ENCODE data around the gene TC2N. TPM values are rescaled to one million over a fixed set of nuclear protein-coding genes. Genes with fewer than 3 reads are reported as not detected.
"Not testable (repeated sequence)": the region's sequence is repeated elsewhere in the genome, so short reads cannot be mapped to it uniquely, and the experiment has no call there.

The TC2N gene
- polyA plus RNA-seq (ENCODE audit: insufficient read length in 4 of 4): 10 to 100 TPM; 12.0 to 19.8 (median 13.6) TPM

DNA sequence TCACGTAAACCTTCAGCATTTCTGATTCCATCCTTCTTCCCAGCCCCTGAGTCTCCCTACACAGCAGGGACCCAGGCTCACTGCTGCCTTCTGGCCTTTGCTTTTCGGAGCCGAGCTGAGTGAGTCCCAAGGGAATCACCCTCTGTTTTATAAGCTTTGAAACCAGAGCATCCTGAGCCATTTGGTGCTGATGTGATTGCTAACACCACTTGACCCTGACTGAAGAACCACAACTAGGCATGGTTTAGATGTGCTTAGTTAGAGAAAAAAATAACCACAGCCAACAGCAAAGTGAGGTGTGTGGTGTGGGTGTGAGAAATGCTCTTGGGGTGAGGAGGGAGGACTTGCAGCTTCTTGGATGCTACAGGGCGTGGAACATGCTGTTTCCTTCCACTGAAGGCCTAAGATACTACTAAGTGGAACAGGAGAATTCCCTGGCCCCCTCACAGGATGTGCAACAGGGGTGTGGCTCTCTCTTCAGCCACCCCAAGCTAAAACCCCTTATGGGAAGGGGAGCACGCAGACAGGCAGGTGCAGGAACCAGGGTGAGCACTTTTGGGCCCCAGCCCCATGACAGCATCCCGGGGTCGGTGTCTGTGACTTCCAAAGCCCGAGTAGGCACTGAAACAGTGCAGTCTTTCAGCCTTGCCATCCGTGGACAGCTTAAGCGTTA lies at the start of gene TC2N:
Gene TC2N (minus strand): TSS at position 221 of the 673 bp plus-strand sequence. CDS start 53,767 bp downstream, outside the sequence.
- DNase-seq (ENCODE audit: low read depth in 4 of 4, low spot score in 3 of 4): no peak

GRCh38 chr14:91912035-91912434 lies 44.7 kb upstream of the TC2N start:
- no peak for DNase-seq (ENCODE audit: low read depth in 4 of 4, low spot score in 3 of 4)

DNA sequence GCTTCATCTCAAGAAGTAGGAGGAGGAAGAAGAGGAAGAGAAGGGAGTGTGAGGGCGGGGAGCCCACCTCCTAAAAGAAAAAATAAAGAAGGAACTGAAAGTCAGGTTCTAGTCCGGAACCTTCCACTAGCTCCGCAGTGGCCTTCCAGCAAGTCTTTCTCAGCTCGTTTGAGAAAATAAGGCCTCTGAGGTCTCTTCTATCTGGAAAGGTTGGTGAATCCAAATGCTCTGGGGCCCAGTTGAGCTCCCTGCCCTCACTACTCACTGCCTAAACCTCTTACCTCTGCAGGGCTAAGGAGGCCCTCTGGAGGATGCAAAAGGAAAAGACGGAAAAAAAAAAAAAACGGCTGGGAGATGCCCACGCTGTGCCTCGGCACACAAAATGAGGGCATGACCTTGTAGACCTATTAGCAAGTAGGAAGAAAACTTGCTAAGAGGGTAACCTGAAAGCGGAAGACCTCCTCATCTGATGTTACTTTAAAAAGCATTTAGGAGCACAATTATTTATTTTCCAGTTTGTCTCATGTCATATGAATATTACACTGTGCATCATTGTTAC lies 44.2 kb upstream of the TC2N start:
- no peak for DNase-seq (ENCODE audit: low read depth in 4 of 4, low spot score in 3 of 4)

DNA sequence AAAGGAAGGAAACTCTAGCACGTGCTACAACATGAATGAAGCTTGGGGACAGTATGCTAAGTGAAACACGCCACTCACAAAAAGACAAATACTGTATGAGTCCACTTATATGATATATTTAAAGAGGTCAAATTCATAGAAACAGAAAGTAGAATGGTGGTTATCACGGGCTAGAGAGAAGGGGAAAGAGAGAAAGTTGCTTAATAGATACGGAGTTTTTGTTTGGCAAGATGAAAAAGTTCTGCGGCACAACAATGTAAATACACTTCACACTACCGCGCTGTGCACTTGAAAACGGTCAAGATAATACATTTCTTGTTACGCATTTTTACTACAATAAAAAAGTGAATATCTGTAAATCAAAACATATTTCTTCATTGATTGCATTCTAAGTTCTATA lies 42.9 kb upstream of the TC2N start:
- no peak for DNase-seq (ENCODE audit: low read depth in 4 of 4, low spot score in 3 of 4)

GRCh38 chr14:91906374-91906773 lies 39.0 kb upstream of the TC2N start:
- DNase-seq (ENCODE audit: low read depth in 4 of 4, low spot score in 3 of 4): no peak

DNA sequence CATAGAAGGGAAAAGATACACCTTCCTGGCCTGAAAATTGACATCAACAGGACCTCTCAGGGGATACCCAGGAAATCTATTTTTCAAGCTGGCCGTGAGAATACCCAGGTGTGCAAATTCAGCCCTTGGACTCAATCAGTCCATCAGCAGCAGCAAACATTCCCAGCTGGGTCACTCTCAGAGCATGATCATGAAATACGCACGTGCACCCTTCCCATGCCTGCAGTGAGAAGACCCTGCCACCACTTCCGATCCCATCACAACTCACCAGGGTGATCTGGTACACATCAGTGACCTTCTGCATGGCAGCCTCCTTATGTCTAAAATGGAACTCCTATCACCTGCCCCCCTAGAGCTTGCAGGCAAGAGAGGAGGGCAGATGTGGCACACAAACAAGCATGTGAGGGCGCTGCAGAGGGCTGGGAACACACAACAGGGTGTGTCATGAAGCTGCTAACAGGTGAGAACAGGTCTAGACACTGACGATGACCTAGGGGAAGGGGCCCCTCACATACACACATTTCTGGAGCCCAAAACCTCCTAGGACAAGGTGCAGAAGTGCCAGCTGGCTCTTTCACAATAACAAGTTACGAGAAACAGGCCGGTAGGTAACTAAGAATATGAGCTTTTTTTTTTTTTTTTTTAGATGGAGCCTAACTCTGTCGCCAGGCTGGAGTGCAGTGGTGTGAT lies 37.8 kb upstream of the TC2N start:
- no peak for DNase-seq (ENCODE audit: low read depth in 4 of 4, low spot score in 3 of 4)

DNA sequence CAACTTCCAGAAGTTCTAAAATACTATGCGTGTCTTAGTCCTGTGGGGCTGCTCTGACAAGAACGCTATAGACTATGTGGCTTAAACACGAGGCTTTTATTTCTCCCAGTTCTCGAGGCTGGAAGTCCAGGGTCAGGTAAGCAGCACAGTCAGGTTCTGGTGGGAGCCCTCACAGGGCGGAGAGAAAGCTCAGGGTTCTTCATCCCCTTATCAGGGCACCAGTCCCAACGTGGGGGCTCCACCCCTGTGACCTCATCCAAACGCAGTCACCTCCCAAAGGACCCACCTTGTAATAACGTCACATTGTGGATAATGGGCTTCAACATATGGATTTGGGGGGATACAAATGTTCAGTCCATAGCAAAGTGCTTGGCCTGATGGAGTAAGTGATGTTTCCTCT lies 37.1 kb upstream of the TC2N start:
- no peak for DNase-seq (ENCODE audit: low read depth in 4 of 4, low spot score in 3 of 4)

GRCh38 chr14:91903070-91903469 lies 35.7 kb upstream of the TC2N start:
- no peak for DNase-seq (ENCODE audit: low read depth in 4 of 4, low spot score in 3 of 4)

GRCh38 chr14:91902336-91902735 lies 35.0 kb upstream of the TC2N start:
- DNase-seq (ENCODE audit: low read depth in 4 of 4, low spot score in 3 of 4): no peak

DNA sequence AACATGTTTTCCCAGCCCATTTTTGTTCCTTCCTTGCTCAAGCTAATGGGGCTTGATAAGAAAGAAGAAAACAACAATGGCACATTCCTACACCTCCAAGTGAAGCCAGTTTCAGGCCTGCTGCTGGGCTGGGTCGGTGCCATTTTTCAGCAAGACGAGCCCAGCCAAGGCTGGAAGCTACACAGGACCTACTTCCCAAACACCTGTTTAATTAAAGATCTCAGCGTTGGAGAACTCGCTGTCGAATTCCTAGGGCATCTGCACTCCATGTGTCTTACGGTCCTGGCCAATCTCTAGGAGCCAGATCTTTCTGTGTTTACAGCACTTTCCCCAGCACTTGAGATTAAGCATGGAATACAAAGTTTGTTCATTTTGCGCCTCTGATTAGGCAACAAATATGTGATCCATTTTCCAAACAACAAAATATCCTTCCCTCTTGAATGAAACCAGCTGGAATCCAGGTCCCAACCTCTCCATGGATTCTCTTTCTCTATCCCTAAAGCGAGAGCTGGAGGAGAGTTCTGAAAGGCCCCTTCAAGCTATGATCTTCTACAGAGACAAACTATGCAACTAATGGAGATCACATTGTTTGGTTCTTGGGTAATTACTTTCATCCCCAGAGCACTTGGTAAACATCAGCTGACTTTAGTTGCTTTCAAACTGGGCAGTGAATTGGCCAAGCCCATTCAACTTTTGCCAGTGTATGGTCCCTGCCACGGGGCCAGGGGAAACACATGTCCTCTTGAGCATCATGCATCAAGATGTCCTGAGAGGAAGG lies 34.3 kb upstream of the TC2N start:
- DNase-seq (ENCODE audit: low read depth in 4 of 4, low spot score in 3 of 4): no peak

DNA sequence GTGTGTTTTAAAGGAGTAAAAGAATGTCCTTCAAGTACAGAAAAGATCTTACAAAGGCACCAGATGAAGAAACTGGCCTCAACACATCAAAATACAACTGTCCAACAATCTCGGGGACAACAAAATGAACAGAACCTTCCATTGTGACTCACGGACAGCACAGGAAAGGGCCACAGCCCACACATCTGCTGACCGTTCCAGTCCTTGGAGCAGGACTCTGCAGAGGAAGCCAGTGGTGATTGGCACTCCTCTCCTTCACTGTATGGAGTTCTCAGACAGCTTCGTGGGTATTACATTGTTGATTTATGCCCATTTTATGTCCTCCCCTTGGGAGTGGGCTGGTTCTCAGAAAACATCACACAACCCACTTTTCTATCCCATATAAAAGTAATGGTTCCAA lies 32.5 kb upstream of the TC2N start:
- no peak for DNase-seq (ENCODE audit: low read depth in 4 of 4, low spot score in 3 of 4)

DNA sequence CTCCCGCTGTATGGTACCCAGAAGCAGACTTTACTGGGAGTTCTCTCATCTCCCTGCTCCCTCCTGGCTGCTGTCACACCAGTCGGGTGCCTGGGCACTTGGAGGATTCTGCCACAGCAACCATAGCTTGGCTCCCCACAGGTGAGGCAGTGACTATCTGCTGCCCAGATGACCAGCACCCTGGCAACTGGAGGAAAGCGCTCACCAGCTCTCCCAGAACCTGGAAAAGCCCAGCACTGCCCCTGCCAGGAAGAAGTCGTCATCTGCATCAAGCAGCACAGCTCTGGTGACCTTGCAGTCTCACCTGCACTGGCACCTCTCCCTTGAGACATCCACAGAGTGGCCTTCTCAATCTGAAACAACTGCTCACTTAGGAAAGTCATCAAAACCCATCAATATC lies 31.9 kb upstream of the TC2N start:
- no peak for DNase-seq (ENCODE audit: low read depth in 4 of 4, low spot score in 3 of 4)

DNA sequence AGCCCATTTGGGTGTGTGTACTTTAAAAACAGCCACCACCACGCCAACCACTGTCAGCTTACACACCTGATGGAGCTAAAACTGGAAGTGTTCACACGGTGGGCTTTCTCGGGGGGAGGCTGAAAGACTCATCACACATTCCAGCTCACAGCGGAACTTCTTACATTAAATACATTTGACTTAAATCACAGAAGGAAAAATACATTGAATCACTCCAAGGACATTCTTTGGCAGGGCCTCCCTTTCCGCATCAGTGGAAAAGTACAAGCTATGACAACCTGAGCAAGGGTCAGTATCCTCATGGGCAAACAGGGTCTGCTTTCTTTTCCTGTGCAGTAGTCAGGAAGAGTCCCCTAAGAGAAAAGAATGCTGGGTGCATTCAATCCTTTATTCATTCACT lies 31.0 kb upstream of the TC2N start:
- no peak for DNase-seq (ENCODE audit: low read depth in 4 of 4, low spot score in 3 of 4)

GRCh38 chr14:91897716-91898115 lies 30.4 kb upstream of the TC2N start:
- not testable (repeated sequence) for DNase-seq (ENCODE audit: low read depth in 4 of 4, low spot score in 3 of 4)

GRCh38 chr14:91897106-91897701 lies 29.9 kb upstream of the TC2N start:
- DNase-seq (ENCODE audit: low read depth in 4 of 4, low spot score in 3 of 4): no peak

GRCh38 chr14:91896419-91896818 lies 29.1 kb upstream of the TC2N start:
- DNase-seq (ENCODE audit: low read depth in 4 of 4, low spot score in 3 of 4): no peak

DNA sequence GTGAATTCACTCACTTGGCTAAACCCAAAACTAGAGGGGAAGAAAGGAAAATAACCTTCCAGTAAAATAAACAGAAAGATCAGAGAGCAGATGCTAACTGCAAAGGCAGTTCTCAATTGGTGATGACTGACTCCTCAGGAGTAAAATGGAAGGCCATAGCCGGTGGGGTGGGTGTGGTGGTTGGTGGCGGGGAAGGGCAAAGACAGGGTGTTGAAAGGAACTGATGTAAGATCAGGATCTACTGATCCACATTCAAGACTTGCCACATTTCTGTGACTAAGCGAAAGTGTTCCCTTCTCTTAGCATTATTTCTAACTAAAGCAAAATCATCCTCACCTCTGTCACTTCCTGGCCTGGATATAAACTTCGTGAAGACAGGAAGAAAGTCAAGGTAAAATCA lies 26.3 kb upstream of the TC2N start:
- no peak for DNase-seq (ENCODE audit: low read depth in 4 of 4, low spot score in 3 of 4)

DNA sequence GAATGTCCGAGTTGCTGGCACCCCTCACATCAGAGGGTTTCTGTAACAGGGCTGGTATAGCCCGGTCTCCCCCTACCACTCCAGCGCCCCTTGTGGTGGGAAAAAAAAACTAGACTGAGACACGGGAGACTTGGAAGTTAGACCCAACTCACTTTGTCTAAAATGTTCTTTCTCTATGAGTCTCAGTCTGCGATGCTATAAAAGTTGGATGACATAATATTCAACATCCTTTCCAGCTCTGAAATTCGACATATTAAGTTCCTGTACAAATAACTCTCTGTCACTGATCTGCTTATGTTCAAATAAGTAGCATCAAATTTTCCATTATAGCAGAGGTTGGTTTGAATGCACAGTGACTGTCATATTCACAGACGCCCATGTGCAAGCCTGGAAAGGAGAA lies 25.7 kb upstream of the TC2N start:
- no peak for DNase-seq (ENCODE audit: low read depth in 4 of 4, low spot score in 3 of 4)

DNA sequence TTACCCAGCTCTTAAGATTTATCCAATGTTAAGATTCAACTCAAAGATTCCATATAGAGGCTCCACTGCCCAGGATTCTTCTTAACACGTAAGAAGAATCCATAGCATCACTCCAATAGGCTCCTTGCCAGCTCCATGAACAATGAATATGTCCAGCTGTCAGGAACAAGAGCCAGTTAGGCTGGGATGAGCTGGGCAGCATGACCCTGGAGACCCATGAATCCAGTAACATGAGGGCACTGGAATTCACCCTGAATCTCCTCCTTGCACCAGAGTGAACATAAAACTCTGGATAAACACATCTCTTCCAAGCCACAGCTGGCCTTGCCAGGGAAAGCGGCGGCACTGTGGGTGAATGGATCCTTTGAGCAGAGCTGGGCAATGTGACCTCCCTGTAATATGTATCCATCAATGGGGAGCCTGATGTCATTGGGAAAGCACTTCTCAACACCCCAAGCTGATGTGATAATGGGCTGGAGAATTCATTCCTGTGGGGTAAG lies 24.4 kb upstream of the TC2N start:
- no peak for DNase-seq (ENCODE audit: low read depth in 4 of 4, low spot score in 3 of 4)

- no peak for DNase-seq (ENCODE audit: low read depth in 4 of 4, low spot score in 3 of 4)
Observed at GRCh38 chr14:91891101-91891500, 23.8 kb upstream of the TC2N start.

DNA sequence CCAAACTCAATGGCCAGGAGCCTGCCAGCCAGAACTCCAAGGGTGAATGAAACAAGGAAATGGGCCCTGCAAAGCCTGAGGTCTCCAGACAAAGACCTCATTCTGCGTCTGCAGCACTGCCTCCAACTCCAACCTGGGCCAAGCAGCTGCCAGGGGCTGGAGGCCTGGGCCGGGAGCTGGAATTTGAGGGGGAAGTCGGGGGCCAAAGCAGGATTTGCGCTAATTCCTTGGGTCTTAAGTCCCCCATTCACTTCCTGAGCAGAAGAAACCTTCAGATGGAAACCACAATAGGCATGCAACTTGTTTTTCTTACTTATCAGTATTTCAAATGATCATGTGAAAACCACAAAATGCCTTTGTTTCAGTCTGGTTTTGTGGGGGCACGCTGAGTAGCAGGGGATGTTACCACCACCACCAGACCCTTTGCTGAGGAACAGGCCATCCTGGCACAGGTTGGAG lies 23.0 kb upstream of the TC2N start:
- DNase-seq (ENCODE audit: low read depth in 4 of 4, low spot score in 3 of 4): no peak
